GM13977 (cell line): ENCODE measurements around the gene AFAP1.

Experiments
- DNase-seq: peaks from one replicate; pipeline ENCODE4 v3.0.0; 2012; ENCODE audit warnings: low spot score
- in situ Hi-C: fragments of 300-500 bp; cut with MboI; formaldehyde crosslinking; loops from one replicate; pipeline ENCODE4 v1.12.0; 2022; ENCODE audit warnings: low sequenced_read_pairs, low pct_unique_long_range_greater_than_20kb, mixed read lengths, inconsistent platforms; ENCODE audit not compliant: unreplicated experiment
- TF ChIP-seq, protein P1 (sequence below): IDR thresholded peaks from 2 replicates; pipeline ENCODE4 v1.5.1; 2012; ENCODE audit warnings: mild to moderate bottlenecking, control low read depth; ENCODE audit not compliant: insufficient read depth; ENCODE audit errors: extremely low read depth, missing control alignments

The AFAP1 gene

GRCh38 chr4:7826909-7827306 lies 112.8 kb downstream of the AFAP1 start:
- in situ Hi-C loops = no loop called here
- TF ChIP-seq, protein P1, sequence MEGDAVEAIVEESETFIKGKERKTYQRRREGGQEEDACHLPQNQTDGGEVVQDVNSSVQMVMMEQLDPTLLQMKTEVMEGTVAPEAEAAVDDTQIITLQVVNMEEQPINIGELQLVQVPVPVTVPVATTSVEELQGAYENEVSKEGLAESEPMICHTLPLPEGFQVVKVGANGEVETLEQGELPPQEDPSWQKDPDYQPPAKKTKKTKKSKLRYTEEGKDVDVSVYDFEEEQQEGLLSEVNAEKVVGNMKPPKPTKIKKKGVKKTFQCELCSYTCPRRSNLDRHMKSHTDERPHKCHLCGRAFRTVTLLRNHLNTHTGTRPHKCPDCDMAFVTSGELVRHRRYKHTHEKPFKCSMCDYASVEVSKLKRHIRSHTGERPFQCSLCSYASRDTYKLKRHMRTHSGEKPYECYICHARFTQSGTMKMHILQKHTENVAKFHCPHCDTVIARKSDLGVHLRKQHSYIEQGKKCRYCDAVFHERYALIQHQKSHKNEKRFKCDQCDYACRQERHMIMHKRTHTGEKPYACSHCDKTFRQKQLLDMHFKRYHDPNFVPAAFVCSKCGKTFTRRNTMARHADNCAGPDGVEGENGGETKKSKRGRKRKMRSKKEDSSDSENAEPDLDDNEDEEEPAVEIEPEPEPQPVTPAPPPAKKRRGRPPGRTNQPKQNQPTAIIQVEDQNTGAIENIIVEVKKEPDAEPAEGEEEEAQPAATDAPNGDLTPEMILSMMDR = no peak
- no peak for DNase-seq

DNA sequence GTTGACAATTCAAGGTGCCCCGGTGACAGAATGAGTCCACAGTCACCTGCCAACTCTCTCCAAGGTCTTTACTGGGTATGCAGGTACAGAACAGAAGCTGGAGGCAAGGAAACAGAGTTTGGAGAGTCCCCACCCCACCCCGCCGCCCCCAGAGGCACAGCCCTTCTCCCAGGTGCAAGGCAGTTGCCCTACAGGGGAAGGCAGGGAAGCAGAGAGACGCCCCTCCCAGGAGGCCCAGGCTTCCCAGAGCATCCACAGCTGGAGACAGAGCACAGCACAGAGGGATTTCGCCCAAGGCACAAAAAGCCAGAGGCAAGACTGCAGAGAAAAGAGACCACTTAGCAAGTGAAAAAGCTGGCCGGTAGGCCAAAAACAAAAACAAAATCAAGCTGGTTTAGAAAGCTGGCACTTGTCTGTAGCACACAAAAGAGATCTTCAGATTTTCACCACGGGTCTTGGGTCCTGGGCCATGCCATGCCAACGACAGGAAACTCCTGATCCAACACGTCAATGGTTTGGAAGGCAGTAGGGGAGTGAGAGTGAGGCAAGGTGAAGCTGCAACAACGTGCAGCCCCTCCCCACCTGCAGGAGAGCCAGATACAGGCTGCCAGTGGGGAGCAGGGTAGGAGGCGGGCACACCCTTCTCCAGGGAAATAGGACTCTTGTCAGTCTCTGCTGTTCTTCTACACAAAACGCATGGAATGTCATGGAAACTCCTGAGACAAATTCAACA lies 113.3 kb downstream of the AFAP1 start:
- no peak for DNase-seq
- TF ChIP-seq, protein P1 = no peak
- in situ Hi-C loops = no loop called here

GRCh38 chr4:7824218-7824617 lies 115.4 kb downstream of the AFAP1 start:
- TF ChIP-seq, protein P1 = no peak
- DNase-seq = no peak
- in situ Hi-C loops = no loop called here

DNA sequence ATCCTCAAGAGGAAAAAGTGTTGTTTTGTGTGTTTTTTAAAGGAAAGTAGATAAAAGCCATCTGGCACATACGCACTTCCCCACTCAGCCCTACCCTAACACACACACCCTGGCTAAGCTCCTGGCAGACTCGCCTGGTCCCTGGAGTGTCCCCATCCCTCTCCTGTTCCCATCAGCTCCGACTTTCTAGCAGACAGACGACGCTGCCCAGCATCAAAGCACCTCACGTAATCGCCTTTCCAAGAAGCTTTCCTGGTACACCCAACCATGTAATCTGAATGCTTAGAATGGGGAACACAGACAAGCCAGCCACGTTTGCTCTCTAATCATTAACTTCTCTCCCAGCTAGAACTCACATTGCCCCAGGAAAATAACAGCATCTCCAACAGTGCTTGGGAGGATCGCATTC lies 116.2 kb downstream of the AFAP1 start:
- no peak for DNase-seq
- in situ Hi-C loops = no loop called here
- TF ChIP-seq, protein P1 = no peak

GRCh38 chr4:7822877-7823276 lies 116.8 kb downstream of the AFAP1 start:
- DNase-seq = no peak
- in situ Hi-C loops = no loop called here
- TF ChIP-seq, protein P1 = no peak

DNA sequence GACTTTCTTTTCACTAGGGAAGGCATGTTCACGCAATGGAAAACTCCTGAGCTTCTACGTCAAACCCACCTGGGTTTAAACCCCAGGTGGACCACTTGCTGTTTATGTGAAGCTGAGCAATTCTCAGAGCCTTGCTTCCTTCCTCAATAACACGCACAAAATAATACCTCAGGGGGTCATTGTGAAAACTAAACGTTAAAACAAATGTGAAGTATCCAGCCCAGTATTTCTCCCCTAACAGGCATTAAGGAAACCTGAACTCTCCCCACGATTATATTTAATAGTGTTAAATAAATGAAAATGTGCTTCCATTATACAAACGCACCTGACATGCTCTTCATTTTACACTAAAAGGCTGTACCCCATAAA lies 117.5 kb downstream of the AFAP1 start:
- no peak for DNase-seq
- TF ChIP-seq, protein P1 = no peak
- in situ Hi-C loops = no loop called here
